G401.6 (cell line): ENCODE results near the gene MFGE8.

ENCODE experiments used
- FAIRE-seq: peaks from 2 replicates; lab custom pipeline; 2012; peaks lifted over from hg19 to GRCh38; lab: Jason Lieb, UNC

The MFGE8 gene

GRCh38 chr15:88872106-88872505, 41.1 kb downstream of the MFGE8 start:
- no peak for FAIRE-seq

GRCh38 chr15:88871313-88871712, 41.9 kb downstream of the MFGE8 start:
- no peak for FAIRE-seq

DNA sequence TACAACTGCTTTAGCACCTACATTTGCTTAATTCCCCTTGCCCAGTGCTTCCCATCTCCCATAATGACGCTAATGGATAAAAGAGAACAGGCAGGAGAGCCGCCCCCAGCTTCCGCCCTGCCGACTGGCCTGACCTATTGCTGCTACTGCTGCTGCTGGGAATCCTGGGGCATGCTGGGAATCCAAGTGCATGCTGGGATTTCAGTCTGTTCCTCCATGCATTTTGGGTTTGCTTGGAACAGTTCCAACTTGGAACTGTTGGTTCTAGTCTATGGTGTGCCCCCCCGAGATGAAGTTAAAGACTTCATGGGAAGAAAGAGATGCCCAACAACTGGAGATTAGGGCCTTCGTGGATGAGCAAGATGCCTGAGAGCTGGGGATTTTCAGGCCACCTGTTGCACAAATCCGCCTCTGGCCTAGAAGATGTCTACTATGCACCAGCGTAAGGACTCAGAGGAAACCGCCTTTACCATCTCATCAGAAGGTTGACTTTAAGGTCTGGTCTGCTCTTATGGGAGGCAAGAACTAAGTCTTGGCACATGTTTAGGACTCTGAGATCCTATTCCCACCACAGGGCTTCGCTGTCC, 46.8 kb downstream of the MFGE8 start:
- FAIRE-seq, result no peak

DNA sequence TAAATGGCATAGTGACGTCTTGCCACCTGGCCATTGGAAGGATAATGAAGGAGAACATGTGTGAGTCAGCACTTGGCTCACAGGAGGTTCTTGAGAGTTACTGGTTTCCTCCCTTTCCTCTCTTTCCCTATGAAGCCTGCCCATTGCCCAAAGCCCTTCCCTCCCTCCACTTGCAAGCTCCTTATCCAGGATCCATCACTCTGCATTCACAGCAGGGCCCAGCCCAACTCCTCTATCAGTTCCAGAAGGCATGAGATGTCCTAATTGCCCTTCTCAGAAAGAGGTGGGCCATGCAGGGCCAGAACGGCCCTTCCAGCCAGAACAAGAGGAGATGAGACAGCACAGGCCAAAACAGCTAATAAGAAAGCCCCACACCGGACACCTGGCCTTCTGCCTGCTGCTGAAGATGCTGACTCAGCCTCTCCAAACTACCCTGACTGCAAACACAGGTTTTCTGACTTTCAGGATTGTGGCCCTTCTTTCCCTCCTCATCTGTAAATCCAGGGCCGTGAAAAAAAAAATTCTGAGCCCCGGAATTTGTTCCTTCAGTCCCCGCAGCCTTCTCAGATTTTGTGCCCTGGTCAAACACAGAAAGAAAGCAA, 47.6 kb downstream of the MFGE8 start:
- no peak for FAIRE-seq

DNA sequence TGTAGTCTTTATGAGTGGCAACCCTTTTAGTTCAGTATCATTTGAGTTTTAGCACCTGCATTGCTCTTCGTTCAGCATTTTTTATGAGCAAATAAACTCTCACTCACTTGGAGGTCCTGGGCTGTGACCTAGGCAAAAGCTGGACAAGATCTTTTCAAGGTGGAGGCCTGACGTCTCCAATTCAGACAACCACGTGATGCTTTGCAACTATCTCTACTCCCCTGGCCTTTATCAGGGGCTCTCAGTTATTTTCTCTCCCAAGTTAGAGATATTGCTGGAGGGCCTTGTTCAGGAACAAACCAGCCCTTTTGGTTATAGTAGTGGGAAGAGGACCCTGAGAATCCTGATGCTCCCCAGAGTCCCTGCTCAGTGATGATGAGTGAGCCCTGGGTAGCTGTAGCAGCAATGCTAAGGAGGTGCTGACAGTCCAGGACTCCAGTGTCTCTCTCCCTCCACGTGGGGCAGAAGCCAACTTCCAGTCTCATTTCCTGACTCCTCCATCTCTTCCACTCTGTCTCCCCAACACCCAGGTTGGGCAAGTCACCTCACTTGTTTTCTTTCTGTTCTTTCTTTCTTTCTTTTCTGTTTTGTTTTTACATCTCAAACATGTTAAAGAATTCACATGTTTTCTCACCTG, 48.2 kb downstream of the MFGE8 start:
- FAIRE-seq, result no peak

GRCh38 chr15:88863412-88863811, 49.8 kb downstream of the MFGE8 start:
- FAIRE-seq, result no peak

- no peak for FAIRE-seq
These were observed 53.0 kb downstream of the MFGE8 start for GRCh38 chr15:88860212-88860611.

- FAIRE-seq, result no peak
These were observed 53.6 kb downstream of the MFGE8 start for GRCh38 chr15:88859550-88859949.

DNA sequence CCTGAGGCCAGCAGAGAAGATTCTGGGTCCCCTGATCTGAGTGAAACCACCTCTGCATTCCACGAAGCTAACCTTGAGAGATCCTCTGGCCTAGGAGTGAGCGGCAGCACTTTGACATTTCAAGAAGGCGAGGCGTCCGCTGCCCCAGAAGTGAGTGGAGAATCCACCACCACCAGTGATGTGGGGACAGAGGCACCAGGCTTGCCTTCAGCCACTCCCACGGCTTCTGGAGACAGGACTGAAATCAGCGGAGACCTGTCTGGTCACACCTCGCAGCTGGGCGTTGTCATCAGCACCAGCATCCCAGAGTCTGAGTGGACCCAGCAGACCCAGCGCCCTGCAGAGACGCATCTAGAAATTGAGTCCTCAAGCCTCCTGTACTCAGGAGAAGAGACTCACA, 54.2 kb downstream of the MFGE8 start:
- no peak for FAIRE-seq

DNA sequence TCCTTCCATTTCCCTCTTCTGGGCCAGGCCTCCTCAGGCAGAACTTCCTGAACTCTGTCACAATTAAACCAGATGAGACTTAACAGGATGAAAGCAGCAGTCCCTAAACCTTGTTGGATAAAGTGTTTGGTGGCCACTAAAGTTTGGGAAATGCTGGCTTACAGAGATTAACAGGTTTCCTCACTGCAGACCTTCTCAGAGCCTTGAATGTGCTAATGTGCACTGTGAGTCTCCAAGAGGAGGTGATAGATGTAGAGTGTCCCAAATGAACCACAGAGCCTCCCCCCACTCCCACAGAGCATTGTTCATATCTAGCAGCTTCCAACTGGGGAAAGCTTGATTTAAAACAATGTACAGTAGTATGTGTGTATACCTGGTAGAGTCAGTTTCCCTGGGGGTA, 60.7 kb downstream of the MFGE8 start:
- FAIRE-seq, result no peak

GRCh38 chr15:88849376-88850072, 63.7 kb downstream of the MFGE8 start:
- no peak for FAIRE-seq
